ENCODE measurements around the gene ITGA7.

ITGA7 gene, protein sequence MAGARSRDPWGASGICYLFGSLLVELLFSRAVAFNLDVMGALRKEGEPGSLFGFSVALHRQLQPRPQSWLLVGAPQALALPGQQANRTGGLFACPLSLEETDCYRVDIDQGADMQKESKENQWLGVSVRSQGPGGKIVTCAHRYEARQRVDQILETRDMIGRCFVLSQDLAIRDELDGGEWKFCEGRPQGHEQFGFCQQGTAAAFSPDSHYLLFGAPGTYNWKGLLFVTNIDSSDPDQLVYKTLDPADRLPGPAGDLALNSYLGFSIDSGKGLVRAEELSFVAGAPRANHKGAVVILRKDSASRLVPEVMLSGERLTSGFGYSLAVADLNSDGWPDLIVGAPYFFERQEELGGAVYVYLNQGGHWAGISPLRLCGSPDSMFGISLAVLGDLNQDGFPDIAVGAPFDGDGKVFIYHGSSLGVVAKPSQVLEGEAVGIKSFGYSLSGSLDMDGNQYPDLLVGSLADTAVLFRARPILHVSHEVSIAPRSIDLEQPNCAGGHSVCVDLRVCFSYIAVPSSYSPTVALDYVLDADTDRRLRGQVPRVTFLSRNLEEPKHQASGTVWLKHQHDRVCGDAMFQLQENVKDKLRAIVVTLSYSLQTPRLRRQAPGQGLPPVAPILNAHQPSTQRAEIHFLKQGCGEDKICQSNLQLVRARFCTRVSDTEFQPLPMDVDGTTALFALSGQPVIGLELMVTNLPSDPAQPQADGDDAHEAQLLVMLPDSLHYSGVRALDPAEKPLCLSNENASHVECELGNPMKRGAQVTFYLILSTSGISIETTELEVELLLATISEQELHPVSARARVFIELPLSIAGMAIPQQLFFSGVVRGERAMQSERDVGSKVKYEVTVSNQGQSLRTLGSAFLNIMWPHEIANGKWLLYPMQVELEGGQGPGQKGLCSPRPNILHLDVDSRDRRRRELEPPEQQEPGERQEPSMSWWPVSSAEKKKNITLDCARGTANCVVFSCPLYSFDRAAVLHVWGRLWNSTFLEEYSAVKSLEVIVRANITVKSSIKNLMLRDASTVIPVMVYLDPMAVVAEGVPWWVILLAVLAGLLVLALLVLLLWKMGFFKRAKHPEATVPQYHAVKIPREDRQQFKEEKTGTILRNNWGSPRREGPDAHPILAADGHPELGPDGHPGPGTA

DNA sequence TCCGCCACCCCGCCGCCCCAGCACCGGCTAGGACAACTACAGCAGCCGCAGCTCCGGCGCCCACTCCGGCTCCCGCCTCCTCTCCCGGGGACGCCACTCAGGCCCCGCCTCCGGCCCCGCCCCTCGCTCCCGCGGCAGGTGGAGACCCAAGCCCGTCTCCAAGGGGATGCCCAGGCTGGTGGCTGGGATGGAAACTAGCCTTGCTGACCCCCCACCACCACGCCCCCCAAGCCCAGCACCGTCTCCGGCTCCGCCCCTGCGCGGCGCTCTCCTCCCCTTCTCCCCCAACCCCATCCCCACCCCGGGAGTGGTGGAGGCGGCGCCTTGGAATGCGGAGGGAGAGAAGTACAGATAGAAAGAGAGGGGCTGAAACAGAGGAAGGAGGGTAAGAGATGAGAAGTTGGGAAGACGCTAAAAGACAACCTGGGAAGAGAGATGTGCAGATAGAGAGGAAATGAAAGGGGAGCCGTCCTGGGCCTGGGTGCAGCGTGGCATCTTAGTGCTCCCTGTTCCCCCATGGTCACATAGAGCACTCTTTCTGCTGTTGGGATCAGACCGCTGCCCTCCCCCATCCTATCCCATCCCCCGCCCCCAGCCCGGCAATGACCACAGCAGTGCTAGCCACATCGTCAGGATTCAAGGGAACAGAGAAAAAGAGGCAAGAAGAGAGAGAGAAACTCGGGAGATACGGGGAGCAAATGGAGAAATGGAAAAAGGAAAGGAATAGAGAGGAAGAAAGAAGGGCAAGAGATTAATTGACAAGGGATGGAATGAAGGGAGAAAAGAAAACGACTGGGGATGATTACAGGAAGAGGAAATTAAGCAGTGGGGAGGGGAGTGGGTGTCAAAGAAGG is at the start of gene ITGA7:
Gene ITGA7, minus strand, starts transcription at position 64 of the 854 bp plus-strand sequence. CDS start 222 bp downstream, outside the sequence.
- TF ChIP-seq CEBPB (IDR thresholded peaks at IDR 0.05) (no peak), TCF12 (IDR thresholded peaks at IDR 0.05; ENCODE audit: low read depth) (no peak), RAD21 (IDR thresholded peaks at IDR 0.05; ENCODE audit: low read depth) (no peak), ZBTB7A (IDR thresholded peaks at IDR 0.05; ENCODE audit: low read depth) (no peak), FOXM1 (IDR thresholded peaks at IDR 0.05; ENCODE audit: borderline replicate concordance, low read depth) (no peak), TEAD4 (IDR thresholded peaks at IDR 0.05) (no peak)
- TF ChIP-seq, protein P1, sequence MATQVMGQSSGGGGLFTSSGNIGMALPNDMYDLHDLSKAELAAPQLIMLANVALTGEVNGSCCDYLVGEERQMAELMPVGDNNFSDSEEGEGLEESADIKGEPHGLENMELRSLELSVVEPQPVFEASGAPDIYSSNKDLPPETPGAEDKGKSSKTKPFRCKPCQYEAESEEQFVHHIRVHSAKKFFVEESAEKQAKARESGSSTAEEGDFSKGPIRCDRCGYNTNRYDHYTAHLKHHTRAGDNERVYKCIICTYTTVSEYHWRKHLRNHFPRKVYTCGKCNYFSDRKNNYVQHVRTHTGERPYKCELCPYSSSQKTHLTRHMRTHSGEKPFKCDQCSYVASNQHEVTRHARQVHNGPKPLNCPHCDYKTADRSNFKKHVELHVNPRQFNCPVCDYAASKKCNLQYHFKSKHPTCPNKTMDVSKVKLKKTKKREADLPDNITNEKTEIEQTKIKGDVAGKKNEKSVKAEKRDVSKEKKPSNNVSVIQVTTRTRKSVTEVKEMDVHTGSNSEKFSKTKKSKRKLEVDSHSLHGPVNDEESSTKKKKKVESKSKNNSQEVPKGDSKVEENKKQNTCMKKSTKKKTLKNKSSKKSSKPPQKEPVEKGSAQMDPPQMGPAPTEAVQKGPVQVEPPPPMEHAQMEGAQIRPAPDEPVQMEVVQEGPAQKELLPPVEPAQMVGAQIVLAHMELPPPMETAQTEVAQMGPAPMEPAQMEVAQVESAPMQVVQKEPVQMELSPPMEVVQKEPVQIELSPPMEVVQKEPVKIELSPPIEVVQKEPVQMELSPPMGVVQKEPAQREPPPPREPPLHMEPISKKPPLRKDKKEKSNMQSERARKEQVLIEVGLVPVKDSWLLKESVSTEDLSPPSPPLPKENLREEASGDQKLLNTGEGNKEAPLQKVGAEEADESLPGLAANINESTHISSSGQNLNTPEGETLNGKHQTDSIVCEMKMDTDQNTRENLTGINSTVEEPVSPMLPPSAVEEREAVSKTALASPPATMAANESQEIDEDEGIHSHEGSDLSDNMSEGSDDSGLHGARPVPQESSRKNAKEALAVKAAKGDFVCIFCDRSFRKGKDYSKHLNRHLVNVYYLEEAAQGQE (IDR thresholded peaks at IDR 0.05; ENCODE audit: low read depth), result no peak

DNA sequence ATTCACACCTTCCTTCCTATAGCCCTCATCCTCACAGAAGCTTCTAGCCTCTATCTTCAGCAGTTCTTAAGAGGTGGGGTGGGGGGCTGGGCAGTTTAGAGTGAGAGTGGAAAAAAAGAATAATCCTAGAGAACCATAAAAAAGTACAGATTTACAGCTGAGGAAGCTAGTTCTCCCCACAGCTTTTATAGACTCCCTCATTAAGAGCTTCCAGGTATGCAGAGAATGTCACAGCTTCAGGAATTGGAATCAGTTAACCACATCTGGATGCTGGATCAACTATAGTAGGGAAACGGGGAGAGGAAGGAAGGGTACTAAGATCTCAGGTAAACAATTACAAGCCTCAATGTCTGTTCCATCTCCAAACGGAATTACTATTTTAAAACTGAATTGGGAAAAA is 47.5 kb upstream of the ITGA7 start:
- TF ChIP-seq ZBTB7A (IDR thresholded peaks at IDR 0.05; ENCODE audit: low read depth), result no peak
- TF ChIP-seq, protein P2, sequence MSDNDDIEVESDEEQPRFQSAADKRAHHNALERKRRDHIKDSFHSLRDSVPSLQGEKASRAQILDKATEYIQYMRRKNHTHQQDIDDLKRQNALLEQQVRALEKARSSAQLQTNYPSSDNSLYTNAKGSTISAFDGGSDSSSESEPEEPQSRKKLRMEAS (IDR thresholded peaks at IDR 0.05), result no peak
- TF ChIP-seq EP300 (IDR thresholded peaks at IDR 0.05; ENCODE audit: borderline replicate concordance), result no peak
- TF ChIP-seq, protein P3, sequence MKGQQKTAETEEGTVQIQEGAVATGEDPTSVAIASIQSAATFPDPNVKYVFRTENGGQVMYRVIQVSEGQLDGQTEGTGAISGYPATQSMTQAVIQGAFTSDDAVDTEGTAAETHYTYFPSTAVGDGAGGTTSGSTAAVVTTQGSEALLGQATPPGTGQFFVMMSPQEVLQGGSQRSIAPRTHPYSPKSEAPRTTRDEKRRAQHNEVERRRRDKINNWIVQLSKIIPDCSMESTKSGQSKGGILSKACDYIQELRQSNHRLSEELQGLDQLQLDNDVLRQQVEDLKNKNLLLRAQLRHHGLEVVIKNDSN (IDR thresholded peaks at IDR 0.05), result no peak
- no peak for TF ChIP-seq TAF1 (IDR thresholded peaks at IDR 0.05; ENCODE audit: low read depth)
- TF ChIP-seq FOXM1 (IDR thresholded peaks at IDR 0.05; ENCODE audit: borderline replicate concordance, low read depth), result no peak
- no peak for TF ChIP-seq TCF12 (IDR thresholded peaks at IDR 0.05; ENCODE audit: low read depth)
- no peak for TF ChIP-seq YY1 (IDR thresholded peaks at IDR 0.05; ENCODE audit: low read depth)
- TF ChIP-seq CREB1 (IDR thresholded peaks at IDR 0.05; ENCODE audit: low read depth), result no peak
- no peak for TF ChIP-seq CEBPB (IDR thresholded peaks at IDR 0.05)
- TF ChIP-seq EGR1 (IDR thresholded peaks at IDR 0.05), result no peak
- TF ChIP-seq NFIC (IDR thresholded peaks at IDR 0.05), result no peak

DNA sequence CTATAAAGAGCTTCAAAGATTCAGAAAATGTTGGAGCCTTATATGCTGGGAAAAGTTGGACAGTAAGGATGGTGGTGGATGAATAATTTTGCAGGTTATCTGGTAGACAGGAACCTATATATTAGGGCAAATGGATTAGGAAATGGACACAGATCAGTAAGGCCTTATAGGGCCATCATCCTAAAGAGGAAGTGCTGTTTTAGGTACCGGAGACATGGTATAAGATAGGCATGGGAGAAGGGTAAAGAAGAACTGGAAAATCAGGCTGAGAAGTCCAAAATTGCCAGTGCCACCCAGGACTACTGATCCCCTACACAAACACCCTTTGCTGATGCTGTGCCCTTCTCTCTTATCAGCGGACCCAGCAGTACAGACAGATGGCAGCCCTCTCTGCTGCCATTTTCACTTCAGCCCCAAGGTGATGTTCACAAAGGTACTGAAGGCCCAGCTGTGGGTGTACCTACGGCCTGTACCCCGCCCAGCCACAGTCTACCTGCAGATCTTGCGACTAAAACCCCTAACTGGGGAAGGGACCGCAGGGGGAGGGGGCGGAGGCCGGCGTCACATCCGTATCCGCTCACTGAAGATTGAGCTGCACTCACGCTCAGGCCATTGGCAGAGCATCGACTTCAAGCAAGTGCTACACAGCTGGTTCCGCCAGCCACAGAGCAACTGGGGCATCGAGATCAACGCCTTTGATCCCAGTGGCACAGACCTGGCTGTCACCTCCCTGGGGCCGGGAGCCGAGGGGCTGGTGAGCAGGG is 40.7 kb upstream of the ITGA7 start:
- TF ChIP-seq RAD21 (IDR thresholded peaks at IDR 0.05; ENCODE audit: low read depth), result no peak
- TF ChIP-seq FOXM1 (IDR thresholded peaks at IDR 0.05; ENCODE audit: borderline replicate concordance, low read depth), result no peak
- TF ChIP-seq, protein P1 (IDR thresholded peaks at IDR 0.05; ENCODE audit: low read depth), result no peak
- TF ChIP-seq ZBTB7A (IDR thresholded peaks at IDR 0.05; ENCODE audit: low read depth), result no peak
- TF ChIP-seq TAF1 (IDR thresholded peaks at IDR 0.05; ENCODE audit: low read depth), result no peak
- no peak for TF ChIP-seq CEBPB (IDR thresholded peaks at IDR 0.05)
- no peak for TF ChIP-seq EGR1 (IDR thresholded peaks at IDR 0.05)
- TF ChIP-seq, protein P2 (IDR thresholded peaks at IDR 0.05), result no peak
- TF ChIP-seq NFIC (IDR thresholded peaks at IDR 0.05), result no peak
- TF ChIP-seq YY1 (IDR thresholded peaks at IDR 0.05; ENCODE audit: low read depth), result no peak
- no peak for TF ChIP-seq CREB1 (IDR thresholded peaks at IDR 0.05; ENCODE audit: low read depth)
- TF ChIP-seq EP300 (IDR thresholded peaks at IDR 0.05; ENCODE audit: borderline replicate concordance), result no peak
- TF ChIP-seq, protein P3 (IDR thresholded peaks at IDR 0.05), result no peak
- TF ChIP-seq TEAD4 (IDR thresholded peaks at IDR 0.05), result no peak
- TF ChIP-seq TCF12 (IDR thresholded peaks at IDR 0.05; ENCODE audit: low read depth), result no peak

All from Ishikawa (cell line).